ENCODE results near the gene DCDC2C.

The DCDC2C gene

GRCh38 chr2:3712831-3713503 is 9.6 kb downstream of the DCDC2C start:
- DNase-seq, result no peak

GRCh38 chr2:3718679-3719078 is 15.3 kb downstream of the DCDC2C start:
- no peak for DNase-seq

GRCh38 chr2:3725002-3725401 is 21.6 kb downstream of the DCDC2C start:
- no peak for DNase-seq

- DNase-seq, result no peak
Measured at GRCh38 chr2:3725458-3726250, 22.3 kb downstream of the DCDC2C start.

GRCh38 chr2:3726511-3726910 is 23.1 kb downstream of the DCDC2C start:
- DNase-seq, result no peak

- no peak for DNase-seq
Measured at GRCh38 chr2:3727397-3728045, 24.1 kb downstream of the DCDC2C start.

GRCh38 chr2:3728104-3729054 is 25.0 kb downstream of the DCDC2C start:
- DNase-seq, result peak; percentile 43

GRCh38 chr2:3729055-3729448 is 25.7 kb downstream of the DCDC2C start:
- no peak for DNase-seq

- no peak for DNase-seq
Measured at GRCh38 chr2:3729786-3730185, 26.4 kb downstream of the DCDC2C start.

GRCh38 chr2:3730646-3731045 is 27.3 kb downstream of the DCDC2C start:
- no peak for DNase-seq

- no peak for DNase-seq
Measured at GRCh38 chr2:3731829-3732228, 28.5 kb downstream of the DCDC2C start.

- no peak for DNase-seq
Measured at GRCh38 chr2:3736112-3736511, 32.7 kb downstream of the DCDC2C start.

- DNase-seq, result no peak
Measured at GRCh38 chr2:3737128-3737527, 33.8 kb downstream of the DCDC2C start.

- DNase-seq, result peak; percentile 25
Measured at GRCh38 chr2:3738454-3738853, 35.1 kb downstream of the DCDC2C start.

- no peak for DNase-seq
Measured at GRCh38 chr2:3739313-3739712, 35.9 kb downstream of the DCDC2C start.

GRCh38 chr2:3741396-3741795 is 38.0 kb downstream of the DCDC2C start:
- DNase-seq, result no peak

- DNase-seq, result no peak
Measured at GRCh38 chr2:3741867-3742602, 38.7 kb downstream of the DCDC2C start.

- DNase-seq, result no peak
Measured at GRCh38 chr2:3742743-3743508, 39.6 kb downstream of the DCDC2C start.

GRCh38 chr2:3743951-3744555 is 40.7 kb downstream of the DCDC2C start:
- no peak for DNase-seq

GRCh38 chr2:3745920-3746319 is 42.5 kb downstream of the DCDC2C start:
- DNase-seq, result peak; percentile 56

All from NCI-H345 (cell line).